Measurements from ENCODE around the gene SORCS3. TPM values are rescaled to one million over a fixed set of nuclear protein-coding genes. Genes with fewer than 3 reads are reported as not detected.

The SORCS3 gene
- total RNA-seq, 2 donors from 2014 or later: 4.3 TPM; not detected in 1

GRCh38 chr10:104767282-104767681, 126.2 kb downstream of the SORCS3 start:
- TF ChIP-seq CTCF (IDR thresholded peaks at IDR 0.05) (no peak), POLR2AphosphoS5 (IDR thresholded peaks at IDR 0.05) (no peak), POLR2A (IDR thresholded peaks at IDR 0.05) (no peak)
- H3K4me1 ChIP-seq (replicated peaks): no peaks in the 10 kb centered on the region
- no peak overlapping the region for H3K27ac ChIP-seq
- no peaks in the 10 kb centered on the region for H3K9me3 ChIP-seq
- no peak overlapping the region for H3K4me3 ChIP-seq
- DNase-seq (ENCODE audit: low spot score): no peak
- no peaks in the 10 kb centered on the region for H3K36me3 ChIP-seq
- H3K27me3 ChIP-seq (replicated peaks; ENCODE audit: insufficient read depth): no peaks in the 10 kb centered on the region
- 19% methylated on average over 2 of the region's 2 CpGs for WGBS
- intact Hi-C loops (cut with DNase I): no loop called here

- 54% methylated on average over 1 of the region's 1 CpG for WGBS
- Histone ChIP-seq H3K4me1 (replicated peaks) (no peaks in the 10 kb centered on the region), H3K27ac (no peak overlapping the region), H3K9me3 (no peaks in the 10 kb centered on the region), H3K4me3 (no peak overlapping the region), H3K27me3 (replicated peaks; ENCODE audit: insufficient read depth) (no peaks in the 10 kb centered on the region), H3K36me3 (no peaks in the 10 kb centered on the region)
- intact Hi-C loops (cut with DNase I): no loop called here
- no peak for DNase-seq (ENCODE audit: low spot score)
- TF ChIP-seq POLR2AphosphoS5 (IDR thresholded peaks at IDR 0.05): no peak
- no peak for TF ChIP-seq POLR2A (IDR thresholded peaks at IDR 0.05)
- no peak for TF ChIP-seq CTCF (IDR thresholded peaks at IDR 0.05)
Observed at GRCh38 chr10:104767745-104768144, 126.7 kb downstream of the SORCS3 start.

- Histone ChIP-seq H3K4me3 (no peak overlapping the region), H3K36me3 (no peaks in the 10 kb centered on the region), H3K4me1 (replicated peaks) (no peaks in the 10 kb centered on the region), H3K27me3 (replicated peaks; ENCODE audit: insufficient read depth) (peaks cover 5% of the 10 kb centered on the region), H3K9me3 (no peaks in the 10 kb centered on the region), H3K27ac (no peak overlapping the region)
- WGBS: 71% methylated on average over 3 of the region's 3 CpGs
- TF ChIP-seq POLR2A (IDR thresholded peaks at IDR 0.05): no peak
- no peak for TF ChIP-seq POLR2AphosphoS5 (IDR thresholded peaks at IDR 0.05)
- TF ChIP-seq CTCF (IDR thresholded peaks at IDR 0.05): no peak
- intact Hi-C loops (cut with DNase I): no loop called here
- no peak for DNase-seq (ENCODE audit: low spot score)
Observed at GRCh38 chr10:104773105-104773504, 132.0 kb downstream of the SORCS3 start.

- H3K27me3 ChIP-seq (replicated peaks; ENCODE audit: insufficient read depth): peaks cover 5% of the 10 kb centered on the region
- TF ChIP-seq POLR2A (IDR thresholded peaks at IDR 0.05): no peak
- no peak for TF ChIP-seq POLR2AphosphoS5 (IDR thresholded peaks at IDR 0.05)
- TF ChIP-seq CTCF (IDR thresholded peaks at IDR 0.05): no peak
- H3K4me1 ChIP-seq (replicated peaks): no peaks in the 10 kb centered on the region
- no peak overlapping the region for H3K27ac ChIP-seq
- intact Hi-C loops (cut with DNase I): no loop called here
- no peaks in the 10 kb centered on the region for H3K36me3 ChIP-seq
- no peak overlapping the region for H3K4me3 ChIP-seq
- 54% methylated on average over 6 of the region's 6 CpGs for WGBS
- DNase-seq (ENCODE audit: low spot score): no peak
- H3K9me3 ChIP-seq: no peaks in the 10 kb centered on the region
Observed at GRCh38 chr10:104774234-104774633, 133.1 kb downstream of the SORCS3 start.

GRCh38 chr10:104777086-104777799, 136.2 kb downstream of the SORCS3 start:
- Histone ChIP-seq H3K9me3 (no peaks in the 10 kb centered on the region), H3K4me3 (no peak overlapping the region), H3K4me1 (replicated peaks) (no peaks in the 10 kb centered on the region), H3K36me3 (no peaks in the 10 kb centered on the region), H3K27me3 (replicated peaks; ENCODE audit: insufficient read depth) (peaks cover 5% of the 10 kb centered on the region), H3K27ac (no peak overlapping the region)
- intact Hi-C loops (cut with DNase I): no loop called here
- DNase-seq (ENCODE audit: low spot score): no peak
- 74% methylated on average over 4 of the region's 4 CpGs for WGBS
- TF ChIP-seq POLR2A (IDR thresholded peaks at IDR 0.05): no peak
- TF ChIP-seq POLR2AphosphoS5 (IDR thresholded peaks at IDR 0.05): no peak
- TF ChIP-seq CTCF (IDR thresholded peaks at IDR 0.05): no peak
